Colon (tissue), 2 donors: ENCODE data around the gene GUCD1.

ENCODE experiments used
- FAIRE-seq: peaks from 2 replicates; lab custom pipeline; 2012; peaks lifted over from hg19 to GRCh38; lab: Jason Lieb, UNC
- donor health status: control.
- donor health status: control.

The GUCD1 gene

GRCh38 chr22:24529898-24530297, 25.0 kb downstream of the GUCD1 start:
- no peak for FAIRE-seq

GRCh38 chr22:24526191-24526590, 28.7 kb downstream of the GUCD1 start:
- FAIRE-seq: no peak

DNA sequence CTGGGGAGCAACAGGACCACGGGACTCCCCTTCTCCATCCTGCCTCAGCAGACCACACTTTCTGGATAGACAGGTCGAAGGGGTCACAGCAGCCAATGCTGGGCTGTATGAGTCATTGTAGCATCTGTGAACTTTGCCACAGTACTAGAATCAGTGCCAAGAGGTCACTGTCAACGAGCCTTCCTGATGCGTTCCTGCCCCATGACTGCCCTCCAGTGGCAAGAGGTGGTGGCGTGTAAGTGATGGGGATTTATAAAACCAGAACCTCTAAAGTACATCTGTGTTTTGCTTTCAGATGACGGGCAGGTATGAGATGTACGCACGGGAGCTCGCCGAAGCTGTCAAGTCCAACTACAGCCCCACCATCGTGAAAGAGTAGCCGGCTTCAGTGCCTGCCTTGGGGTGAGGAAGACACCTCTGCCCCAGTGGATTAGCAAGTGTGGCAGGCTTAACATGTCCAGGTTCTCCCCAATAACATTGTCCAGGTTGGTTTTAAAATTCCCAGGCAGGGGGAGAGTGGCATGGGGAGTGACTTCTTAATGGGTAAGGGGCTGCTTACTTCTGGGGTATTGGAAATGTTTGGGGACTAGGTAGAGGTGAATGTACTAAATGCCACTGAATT, 29.4 kb downstream of the GUCD1 start:
- FAIRE-seq: no peak

DNA sequence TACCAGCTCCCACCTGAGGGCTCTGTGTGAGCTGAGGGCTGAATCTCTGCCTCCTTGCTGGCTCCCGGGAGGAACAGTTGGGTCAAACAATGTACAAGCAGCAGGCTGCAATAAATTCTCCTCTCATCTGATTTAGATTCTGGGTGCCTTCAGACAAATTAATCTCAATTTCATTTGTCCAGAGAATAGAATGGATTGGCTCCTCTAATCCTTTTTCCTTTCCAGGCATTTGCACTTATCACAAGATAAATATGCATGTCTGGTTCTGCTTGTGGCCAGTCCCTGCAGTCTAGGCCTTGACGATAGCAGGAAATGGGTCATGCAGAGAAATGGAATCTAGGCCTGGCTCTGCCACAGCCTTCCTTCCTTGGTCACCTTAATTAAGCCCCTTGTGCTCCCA, 31.1 kb downstream of the GUCD1 start:
- no peak for FAIRE-seq

GRCh38 chr22:24521791-24522245, 33.1 kb downstream of the GUCD1 start:
- no peak for FAIRE-seq

- FAIRE-seq: no peak
These were observed 35.4 kb downstream of the GUCD1 start for GRCh38 chr22:24519496-24519895.

GRCh38 chr22:24518771-24519485, 36.0 kb downstream of the GUCD1 start:
- no peak for FAIRE-seq

DNA sequence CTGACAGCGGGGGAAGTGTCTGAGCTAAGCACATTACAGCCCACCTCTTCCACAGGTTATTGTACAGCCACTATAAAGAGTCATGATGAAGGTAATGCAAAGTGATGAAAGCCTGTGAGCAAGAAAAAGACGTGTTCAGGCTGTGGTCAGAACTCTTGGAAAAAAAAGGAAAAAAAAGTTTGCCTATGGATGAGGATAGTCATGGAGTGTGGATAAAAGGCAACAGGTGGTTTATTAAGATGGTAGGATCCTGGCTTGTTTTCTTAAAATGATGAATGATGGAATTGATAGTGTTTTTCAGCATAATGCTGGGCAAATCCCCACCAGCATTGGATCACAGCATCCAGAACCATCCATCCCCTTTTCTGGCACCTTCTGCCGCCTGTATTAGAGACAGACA, 36.7 kb downstream of the GUCD1 start:
- FAIRE-seq: no peak

DNA sequence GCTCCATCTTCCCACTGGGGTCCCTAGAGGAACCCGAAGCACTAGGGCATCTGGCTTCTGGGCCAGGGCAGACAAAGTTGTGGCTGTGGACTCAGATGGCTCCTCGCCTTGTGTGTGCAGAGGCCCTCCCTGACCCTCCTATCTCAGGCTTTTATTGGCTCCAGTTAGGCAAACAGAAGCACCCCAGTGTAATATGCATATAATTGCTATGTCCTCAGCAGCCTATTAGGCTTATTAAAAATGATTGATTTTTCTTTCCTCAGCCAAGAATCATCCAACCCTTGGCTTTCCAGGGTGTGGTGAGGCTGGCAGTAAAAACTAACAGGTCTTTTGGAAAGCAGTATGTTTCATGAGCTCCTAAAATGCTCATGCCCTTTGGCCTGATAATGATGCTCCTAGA, 37.5 kb downstream of the GUCD1 start:
- FAIRE-seq: no peak

DNA sequence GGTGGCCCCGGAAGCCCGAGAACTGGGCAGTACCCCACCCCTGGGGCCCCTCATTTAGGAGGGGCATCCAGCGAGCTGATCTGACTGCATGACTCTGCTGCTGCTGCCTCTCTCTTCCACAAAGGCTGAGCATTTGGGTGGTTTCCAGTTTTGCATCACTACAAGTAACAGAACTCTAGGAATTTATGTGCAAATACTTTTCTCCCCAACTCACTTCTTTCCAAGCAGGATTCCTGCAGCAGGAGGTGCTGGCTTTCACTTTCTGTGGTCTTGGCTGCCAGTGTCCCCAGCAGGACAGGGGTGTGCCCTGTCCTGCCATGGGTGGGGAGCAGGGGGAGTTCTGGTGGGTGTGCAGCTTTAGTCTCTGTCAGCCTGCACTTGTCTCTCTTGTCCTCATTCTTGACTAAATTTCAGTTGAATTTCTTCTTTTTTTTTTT, 38.6 kb downstream of the GUCD1 start:
- no peak for FAIRE-seq

DNA sequence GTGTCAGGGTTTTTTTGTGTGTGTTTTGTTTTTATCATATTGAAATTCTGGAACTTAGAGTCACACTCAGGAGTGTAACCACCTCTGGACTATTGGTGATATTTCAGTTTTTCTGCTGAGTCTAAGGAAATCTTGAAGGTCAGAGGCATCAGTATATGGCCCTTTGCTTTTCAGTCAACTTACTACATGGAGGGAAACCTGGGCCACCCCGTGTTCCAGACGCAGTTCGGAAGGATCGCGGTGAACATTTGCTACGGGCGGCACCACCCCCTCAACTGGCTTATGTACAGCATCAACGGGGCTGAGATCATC, 40.0 kb downstream of the GUCD1 start:
- no peak for FAIRE-seq

DNA sequence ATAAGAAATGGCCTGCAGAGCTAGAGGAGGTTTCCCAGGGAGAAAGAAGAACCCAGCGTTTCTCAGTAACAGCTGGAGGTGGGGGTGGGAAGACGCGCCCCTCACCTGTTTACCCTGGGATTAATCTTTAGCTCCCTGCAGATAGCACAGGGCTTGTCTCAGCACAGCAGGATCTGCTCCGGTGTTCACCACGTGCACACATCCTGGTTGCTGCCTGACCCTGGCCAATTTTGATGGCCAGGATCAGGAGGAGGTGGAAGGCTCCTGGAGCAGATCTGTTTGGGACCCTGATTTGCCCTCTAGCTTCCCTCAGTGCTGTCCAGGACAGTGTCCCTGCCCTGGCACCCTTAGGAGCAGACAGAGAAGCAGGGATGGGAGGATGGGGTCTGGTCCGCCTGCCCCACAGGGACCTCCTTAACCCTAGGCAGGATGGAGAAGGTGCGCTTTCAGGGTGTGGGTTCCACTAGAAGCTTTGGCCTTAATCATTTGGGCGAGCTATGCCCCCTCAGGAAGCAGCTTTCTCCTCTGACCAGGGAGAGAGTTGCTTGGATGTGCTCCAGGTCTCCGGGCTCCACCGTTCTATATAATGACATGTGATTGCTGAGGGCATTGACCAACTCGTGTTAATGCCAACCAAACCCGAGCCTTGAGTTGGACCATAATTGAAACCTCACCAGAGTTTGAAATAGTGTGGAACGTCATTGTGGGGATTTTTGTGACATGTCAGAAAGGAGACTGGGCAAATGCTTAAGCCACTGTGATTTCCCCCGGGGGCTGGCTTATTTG, 40.5 kb downstream of the GUCD1 start:
- no peak for FAIRE-seq

DNA sequence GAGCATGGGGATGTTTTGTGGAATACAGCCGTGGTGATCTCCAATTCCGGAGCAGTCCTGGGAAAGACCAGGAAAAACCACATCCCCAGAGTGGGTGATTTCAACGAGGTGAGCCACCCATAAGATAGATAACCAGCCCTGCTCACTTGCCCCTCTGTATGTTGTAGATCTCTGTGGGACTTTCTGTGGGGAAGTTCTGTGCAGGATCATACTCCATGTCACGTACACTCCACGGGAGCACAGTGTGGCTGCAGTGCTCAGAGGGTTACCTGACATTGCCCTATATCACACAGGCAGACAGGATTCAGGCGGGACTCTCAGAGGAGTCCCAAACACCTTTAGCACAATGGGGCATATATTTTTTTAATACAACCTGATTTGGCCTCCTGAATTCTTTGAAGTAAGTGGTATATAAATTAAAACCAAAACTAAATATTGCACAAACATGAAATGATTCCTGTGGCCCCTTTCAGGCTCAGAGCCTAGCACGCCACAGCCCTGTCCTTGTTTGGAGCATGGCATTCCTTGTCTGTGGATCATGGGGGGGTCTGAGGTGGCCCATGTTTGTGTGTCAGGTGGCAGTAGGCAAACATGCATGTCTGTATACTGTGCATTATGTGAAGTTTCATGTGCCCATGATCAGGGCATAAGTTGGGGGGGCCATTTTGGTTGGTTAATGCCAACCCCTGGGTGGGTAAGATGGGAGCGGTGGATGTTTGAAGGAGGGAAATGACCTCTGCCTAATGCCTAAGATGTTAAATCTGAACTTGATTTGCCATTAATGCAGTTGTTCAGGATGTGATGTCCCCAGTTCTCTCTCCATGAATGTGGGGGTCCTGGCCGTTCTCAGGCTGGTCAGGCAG, 41.3 kb downstream of the GUCD1 start:
- FAIRE-seq: no peak

- FAIRE-seq: no peak
These were observed 42.9 kb downstream of the GUCD1 start for GRCh38 chr22:24512043-24512442.

DNA sequence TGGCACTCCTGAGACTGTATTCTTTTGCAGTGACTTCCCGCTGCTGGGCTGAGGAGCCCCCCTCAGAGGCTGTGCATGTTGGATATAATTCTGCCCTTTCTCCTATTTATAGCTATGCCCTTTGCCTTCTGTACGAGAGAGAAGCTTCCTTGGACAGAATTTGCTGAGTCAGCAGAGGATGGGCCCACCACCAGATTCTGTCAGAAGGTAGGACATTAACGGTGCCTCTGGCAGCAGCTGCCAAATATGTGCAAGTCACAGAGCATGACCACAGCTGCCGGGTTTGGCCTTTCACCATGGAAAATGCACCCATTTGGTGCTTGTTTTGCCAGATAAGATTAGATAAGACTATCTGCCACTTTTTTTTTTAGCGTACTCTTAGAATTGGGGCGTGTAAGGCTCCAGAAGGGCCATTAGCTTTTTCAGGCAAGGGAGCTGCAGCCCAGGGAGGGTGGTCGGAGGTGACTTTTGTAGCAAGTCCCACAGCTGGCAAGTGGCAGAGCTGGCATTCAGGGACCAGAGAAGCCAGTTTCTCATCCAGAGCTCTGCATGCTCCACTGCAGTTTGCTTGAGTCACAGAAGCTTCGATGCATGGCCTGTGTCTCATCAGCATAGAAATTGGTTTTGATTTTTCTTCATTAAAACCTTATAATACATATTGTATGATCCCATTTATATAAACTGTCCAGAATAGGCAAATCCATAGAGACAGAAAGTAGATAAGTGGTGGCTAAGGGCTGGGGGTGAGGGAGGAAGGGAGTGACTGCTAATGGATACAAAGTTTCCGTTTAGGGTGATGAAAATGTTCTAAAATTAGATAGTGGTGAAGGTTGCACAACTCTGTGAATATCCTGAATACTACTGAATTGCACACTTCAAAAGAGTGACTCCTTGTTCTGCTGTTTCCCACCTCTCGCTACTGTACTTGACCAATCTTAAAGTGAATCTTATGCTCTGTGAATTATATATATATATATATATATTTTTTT, 44.0 kb downstream of the GUCD1 start:
- no peak for FAIRE-seq

DNA sequence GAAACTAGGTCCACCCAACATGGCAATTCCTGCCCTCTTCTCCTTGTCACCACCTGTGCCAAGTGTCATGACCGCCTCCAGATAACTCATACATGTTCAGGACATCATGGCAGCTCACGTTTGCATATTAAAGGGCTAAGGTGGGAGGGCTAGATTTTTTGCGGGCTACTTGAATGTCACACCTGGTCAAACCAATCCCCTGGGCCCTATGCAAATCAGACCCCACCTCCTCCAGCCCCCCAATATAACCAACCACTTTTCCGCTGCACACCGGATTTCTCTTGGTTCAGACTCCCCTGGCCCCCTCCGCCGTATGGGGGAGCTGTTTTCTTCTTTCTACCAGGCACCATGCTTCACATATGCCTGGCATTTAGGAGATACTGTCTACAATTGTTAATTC, 47.2 kb downstream of the GUCD1 start:
- FAIRE-seq: no peak

DNA sequence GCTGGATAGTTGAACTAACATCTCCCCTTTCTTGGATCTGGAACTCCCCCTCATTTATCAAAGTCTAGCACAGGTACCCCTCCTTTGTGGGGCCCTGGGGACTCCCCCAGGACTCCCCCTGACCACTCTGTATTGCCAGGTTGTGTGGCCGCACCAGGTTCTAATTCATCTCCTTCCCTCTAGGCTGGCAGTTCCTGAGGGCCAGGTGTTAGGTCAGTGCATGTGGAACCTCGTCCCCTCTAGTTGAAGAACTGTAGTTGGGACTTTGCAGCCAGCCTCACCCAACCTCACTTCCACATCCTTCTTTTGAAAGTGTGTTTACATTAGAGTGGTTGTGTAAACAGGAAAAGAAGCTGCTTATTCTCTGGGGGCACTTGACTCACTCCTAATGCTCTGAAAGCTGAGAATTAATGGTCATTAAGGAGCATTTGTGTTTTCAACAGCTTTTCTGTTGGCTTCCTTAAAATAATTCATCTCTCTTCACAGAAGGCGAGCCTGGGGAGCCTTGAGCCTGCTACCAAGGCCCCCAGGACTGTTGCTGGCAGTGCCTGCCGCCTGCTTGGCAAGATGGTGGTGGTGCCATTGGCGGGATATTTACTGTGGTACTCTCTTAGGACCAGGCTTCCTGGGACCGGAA, 48.0 kb downstream of the GUCD1 start:
- no peak for FAIRE-seq

DNA sequence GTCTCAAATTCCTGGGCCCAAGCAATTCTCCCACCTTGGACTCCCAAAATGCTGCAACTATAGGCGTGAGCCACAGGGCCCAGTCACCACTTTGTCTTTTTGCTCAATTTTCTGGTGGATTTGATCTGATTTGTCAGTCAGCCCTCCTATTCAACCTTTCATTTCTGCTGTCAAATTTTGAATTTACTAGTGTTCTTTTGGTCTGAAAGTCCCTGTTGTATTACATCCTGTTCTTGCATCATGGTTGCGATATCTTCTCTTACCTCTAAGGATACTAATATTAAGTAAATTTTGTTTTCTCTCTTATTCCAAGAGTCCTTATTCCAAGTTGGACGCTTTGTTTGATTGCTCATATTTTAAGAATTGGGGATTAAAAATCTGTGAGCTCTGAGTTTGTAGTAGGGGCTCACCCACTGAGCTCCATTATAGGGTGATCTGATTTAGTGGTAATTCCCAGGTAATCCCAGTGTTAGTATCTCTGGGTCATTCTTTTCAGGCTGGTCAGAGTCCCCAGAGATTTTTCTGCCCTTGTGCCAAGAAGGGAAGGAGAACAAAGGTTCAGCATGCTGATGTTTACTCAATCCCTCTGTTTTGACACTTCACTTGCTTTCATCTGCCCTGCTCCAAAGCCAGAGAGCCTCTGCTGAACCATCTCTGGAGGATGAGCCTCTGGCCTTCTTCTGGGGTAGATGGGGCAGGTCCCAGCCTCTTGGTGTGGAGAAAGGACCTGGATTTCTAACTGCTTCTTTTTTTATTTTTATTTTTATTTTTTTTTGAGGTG, 49.8 kb downstream of the GUCD1 start:
- no peak for FAIRE-seq

GRCh38 chr22:24504540-24504939, 50.4 kb downstream of the GUCD1 start:
- no peak for FAIRE-seq

DNA sequence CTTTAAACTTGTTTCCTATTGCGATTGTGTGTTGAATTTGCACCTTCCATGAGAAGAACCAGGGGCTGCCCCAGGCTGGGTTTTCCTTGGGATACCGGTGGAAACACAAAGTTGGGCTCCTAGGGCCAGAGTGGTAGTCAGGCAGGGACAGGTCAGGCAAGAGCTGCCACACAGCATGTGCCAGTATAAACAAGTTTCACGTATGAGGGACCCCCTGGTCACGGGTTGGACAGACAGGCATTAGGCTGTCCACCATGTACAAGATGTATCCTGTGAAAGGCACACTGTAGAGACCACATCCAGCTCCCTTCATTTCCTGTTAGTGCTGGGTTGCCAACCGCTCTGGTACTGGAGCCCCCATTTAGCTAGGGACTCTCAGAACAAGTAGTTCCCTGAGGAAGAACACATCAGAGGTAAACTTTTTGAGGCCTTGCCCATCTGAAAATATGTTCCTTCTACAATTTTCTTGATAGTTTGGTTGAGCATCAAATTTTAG, 51.0 kb downstream of the GUCD1 start:
- no peak for FAIRE-seq
